SKM-1 (cell line): ENCODE results near the gene TFDP2.
"Not testable (repeated sequence)": the region's sequence is repeated elsewhere in the genome, so short reads cannot be mapped to it uniquely, and the experiment has no call there.

ENCODE experiments used
- DNase-seq: peaks from one replicate; lab custom pipeline; 2025; ENCODE audit not compliant: unreplicated experiment; lab: John Stamatoyannopoulos, UW

TFDP2 gene

GRCh38 chr3:142075656-142076055 lies 73.7 kb downstream of the TFDP2 start:
- not testable (repeated sequence) for DNase-seq

GRCh38 chr3:142072816-142073215 lies 76.5 kb downstream of the TFDP2 start:
- DNase-seq, result no peak

GRCh38 chr3:142065932-142066331 lies 83.4 kb downstream of the TFDP2 start:
- no peak for DNase-seq

- DNase-seq, result no peak
Observed at GRCh38 chr3:142065344-142065743, 84.0 kb downstream of the TFDP2 start.

GRCh38 chr3:142064454-142064853 lies 84.9 kb downstream of the TFDP2 start:
- no peak for DNase-seq

GRCh38 chr3:142057331-142057725 lies 92.0 kb downstream of the TFDP2 start:
- no peak for DNase-seq

- no peak for DNase-seq
Observed at GRCh38 chr3:142056656-142057330, 92.6 kb downstream of the TFDP2 start.

- no peak for DNase-seq
Observed at GRCh38 chr3:142053835-142054234, 95.5 kb downstream of the TFDP2 start.

- DNase-seq, result no peak
Observed at GRCh38 chr3:142053244-142053643, 96.1 kb downstream of the TFDP2 start.

GRCh38 chr3:142051351-142051750 lies 98.0 kb downstream of the TFDP2 start:
- DNase-seq, result no peak

GRCh38 chr3:142047021-142047369 lies 102.3 kb downstream of the TFDP2 start:
- DNase-seq, result no peak

- peak; percentile 85 for DNase-seq
Observed at GRCh38 chr3:142046320-142047020, 102.9 kb downstream of the TFDP2 start.

GRCh38 chr3:142040941-142041491 lies 108.3 kb downstream of the TFDP2 start:
- no peak for DNase-seq

GRCh38 chr3:142035308-142035922 lies 113.9 kb downstream of the TFDP2 start:
- no peak for DNase-seq

- no peak for DNase-seq
Observed at GRCh38 chr3:142033292-142033691, 116.1 kb downstream of the TFDP2 start.

- no peak for DNase-seq
Observed at GRCh38 chr3:142031575-142031974, 117.8 kb downstream of the TFDP2 start.

- no peak for DNase-seq
Observed at GRCh38 chr3:142029791-142030190, 119.6 kb downstream of the TFDP2 start.

- DNase-seq, result no peak
Observed at GRCh38 chr3:142029052-142029642, 120.2 kb downstream of the TFDP2 start.

- no peak for DNase-seq
Observed at GRCh38 chr3:142028243-142028777, 121.0 kb downstream of the TFDP2 start.

- DNase-seq, result no peak
Observed at GRCh38 chr3:142027735-142028134, 121.6 kb downstream of the TFDP2 start.

- no peak for DNase-seq
Observed at GRCh38 chr3:142027300-142027699, 122.0 kb downstream of the TFDP2 start.
